ENCODE measurements around the gene KLHL2. TPM values are rescaled to one million over a fixed set of nuclear protein-coding genes. Genes with fewer than 3 reads are reported as not detected.
"Not testable (repeated sequence)": the region's sequence is repeated elsewhere in the genome, so short reads cannot be mapped to it uniquely, and the experiment has no call there.

Gene KLHL2
- polyA plus RNA-seq, 4 donors, result 18.4 to 25.5 (median 20.4) TPM

DNA sequence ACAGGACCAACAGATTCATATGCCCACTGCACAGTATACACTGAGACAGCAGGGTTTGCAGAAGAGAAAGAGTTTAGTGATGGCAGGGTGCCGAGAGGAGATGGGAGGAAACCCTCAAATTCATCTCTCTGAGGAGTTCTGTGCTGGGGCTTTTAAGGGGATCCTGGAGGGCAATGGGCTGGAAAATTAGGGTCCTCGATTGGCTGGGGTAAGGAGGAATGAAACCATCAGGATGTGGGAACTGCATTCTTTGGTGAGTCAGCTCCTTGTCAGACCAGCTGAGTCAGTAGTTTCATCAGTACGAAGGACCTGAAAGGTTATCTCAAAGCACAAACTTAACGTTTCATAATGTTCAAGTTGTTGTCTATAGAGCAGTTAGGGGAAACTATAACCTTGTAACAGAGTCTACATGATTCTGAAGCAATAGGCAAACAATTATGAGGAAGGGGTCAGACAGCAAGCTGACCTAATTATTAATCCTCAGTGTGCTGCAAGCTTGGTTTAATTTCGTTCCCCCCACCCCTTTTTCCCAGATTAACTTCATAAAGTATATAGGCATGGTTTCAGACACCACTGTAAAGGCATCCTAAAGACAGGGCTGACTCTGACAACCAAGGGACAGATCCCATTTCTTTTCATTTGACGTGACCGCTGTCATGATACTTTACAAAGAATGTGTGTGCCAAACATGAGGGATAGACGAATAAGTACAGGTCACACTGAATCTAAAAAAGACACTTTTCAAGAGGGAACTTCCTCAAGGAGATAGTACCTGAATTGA lies 118.6 kb downstream of the KLHL2 start:
- no peak for DNase-seq (ENCODE audit: low read depth in 4 of 4, low spot score in 2 of 4)

DNA sequence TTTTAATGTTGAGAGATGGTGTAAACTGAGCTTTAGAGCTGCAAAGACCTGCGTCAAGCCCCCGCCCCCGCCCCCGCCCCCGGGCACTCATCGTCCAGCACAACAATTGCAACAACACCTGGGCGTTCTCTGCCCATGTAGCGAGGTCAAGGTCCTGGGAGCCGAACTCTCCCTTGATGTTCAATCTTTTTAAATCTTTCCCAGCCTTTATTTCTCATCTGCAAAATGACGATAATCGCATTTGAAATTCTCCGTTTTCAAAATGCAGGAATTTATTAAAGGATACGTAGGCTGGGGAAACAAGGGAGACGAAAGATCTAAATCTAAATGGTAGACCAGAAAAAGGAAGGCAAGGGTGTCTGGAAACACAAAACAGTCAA lies 119.5 kb downstream of the KLHL2 start:
- peak in 2 of 4 donors; percentile 40 to 83 for DNase-seq (ENCODE audit: low read depth in 4 of 4, low spot score in 2 of 4)

DNA sequence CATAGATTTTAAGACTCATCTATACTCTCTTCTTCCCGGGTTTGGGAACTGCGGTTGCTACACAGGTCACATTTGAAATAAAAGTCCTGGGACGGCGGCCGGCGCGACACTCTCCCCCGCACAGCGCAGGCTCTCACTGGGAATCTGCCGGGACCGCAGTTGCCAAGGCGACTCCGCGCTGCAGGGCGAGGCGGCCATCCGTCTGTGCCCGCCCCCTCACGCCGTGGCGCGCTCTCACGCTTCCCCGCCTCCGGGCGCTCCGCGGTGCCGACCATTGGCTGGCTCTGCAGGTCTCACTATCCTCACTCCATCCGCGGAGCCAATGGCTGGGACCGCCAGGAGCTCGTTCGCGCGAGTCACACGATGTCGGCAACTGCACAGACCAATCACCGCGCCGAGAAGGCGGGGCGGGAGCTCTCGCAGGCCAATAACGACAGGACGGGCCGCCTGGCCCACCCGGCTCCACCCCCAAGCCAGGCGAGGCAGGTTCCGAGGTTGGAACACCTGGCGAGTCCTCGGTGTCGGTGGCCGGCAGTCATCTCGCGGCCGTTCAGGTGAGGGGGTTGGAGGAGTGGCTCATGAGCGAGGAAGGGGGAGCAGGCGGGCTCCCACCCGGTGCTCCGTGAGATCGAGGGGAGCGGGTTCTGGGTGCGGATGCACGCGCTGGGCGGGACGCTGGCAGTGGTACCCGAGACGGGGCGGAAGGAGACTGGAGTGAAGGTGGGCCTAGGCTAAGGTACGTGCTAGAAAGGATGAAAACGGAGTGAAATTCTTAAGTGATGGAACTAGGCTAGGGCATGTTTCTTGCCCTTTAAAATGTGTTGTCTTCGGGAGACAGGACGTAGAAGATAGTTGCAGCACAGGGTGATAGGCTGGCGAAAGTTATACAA lies 120.1 kb downstream of the KLHL2 start, which contains the start of gene MSMO1:
MSMO1 (plus strand) TSS at position 459 of the 890 bp plus-strand sequence. CDS start 5,702 bp downstream, outside the sequence.
- DNase-seq (ENCODE audit: low read depth in 4 of 4, low spot score in 2 of 4), result peak; percentile 93 to 98 (median 95)

DNA sequence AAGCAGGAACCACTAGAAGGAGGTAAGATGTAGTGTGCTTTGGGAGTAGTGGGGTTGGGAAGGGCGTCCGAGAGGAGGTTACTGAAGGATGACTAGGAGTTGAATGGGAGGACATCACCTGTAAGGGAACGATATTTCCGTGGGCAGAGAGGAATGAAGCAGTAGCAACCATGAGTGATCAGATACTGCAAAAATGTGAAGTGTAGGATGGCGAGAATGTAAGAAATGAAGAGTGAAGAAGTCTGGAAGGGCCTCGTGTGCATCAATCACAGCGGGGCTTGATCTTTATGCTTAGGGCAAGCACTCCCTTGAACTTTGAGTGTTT lies 120.7 kb downstream of the KLHL2 start:
- peak in 1 of 4 donors; percentile 38 for DNase-seq (ENCODE audit: low read depth in 4 of 4, low spot score in 2 of 4)

DNA sequence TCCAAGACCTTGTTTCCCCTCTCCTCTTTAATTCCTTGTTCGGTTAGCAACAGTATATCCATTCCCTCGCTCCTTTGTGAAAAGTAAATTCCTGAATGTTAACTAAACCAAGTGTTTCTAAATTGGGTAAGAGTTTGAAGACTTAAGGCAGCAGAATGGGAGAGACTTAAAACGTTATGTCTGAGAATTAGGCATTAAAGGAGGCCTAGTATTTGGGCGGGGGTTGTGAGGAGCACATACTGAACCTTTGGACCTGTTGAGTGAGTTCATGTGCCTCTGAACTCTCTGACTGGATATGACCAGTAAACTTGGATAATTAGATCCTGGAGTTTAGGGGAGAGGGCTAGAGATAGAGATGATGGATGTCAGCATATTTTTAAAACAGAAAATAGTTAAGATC lies 121.3 kb downstream of the KLHL2 start:
- no peak for DNase-seq (ENCODE audit: low read depth in 4 of 4, low spot score in 2 of 4)

DNA sequence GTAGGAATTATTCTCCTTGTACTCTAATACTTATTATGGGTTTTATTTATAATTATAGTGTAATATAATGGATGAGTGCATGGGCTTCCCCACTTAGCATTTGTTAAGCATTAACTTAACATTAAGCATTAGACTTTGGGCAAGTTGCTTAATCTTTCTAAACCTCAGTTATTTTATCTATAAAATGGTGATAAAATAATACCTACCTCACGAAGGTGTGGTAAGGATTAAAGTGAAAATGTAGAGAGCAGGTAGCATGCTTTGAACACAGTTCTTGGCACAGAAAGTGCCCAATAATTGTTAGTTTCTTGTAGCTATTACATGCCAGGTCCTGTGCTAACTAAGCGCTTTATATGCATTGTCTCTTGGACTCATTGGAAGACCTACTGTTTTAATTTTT lies 122.7 kb downstream of the KLHL2 start:
- no peak for DNase-seq (ENCODE audit: low read depth in 4 of 4, low spot score in 2 of 4)

DNA sequence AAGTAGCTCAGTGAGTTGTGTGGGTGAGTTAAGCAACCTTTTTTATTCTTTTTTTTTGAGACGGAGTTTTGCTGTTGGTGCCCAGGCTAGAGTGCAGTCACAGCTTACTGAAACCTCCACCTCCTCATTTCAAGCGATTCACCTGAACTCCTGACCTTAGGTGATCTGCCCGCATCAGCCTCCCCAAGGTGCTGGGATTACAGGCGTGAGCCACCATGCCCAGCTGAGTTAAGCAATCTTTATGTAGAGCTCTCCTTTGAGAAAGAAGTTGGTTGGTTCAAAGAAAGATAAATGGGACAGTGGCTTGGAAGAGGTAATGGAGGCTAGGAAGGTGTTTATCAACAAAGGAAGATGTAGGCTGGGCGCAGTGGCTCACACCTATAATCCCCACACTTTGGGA lies 123.3 kb downstream of the KLHL2 start:
- no peak for DNase-seq (ENCODE audit: low read depth in 4 of 4, low spot score in 2 of 4)

DNA sequence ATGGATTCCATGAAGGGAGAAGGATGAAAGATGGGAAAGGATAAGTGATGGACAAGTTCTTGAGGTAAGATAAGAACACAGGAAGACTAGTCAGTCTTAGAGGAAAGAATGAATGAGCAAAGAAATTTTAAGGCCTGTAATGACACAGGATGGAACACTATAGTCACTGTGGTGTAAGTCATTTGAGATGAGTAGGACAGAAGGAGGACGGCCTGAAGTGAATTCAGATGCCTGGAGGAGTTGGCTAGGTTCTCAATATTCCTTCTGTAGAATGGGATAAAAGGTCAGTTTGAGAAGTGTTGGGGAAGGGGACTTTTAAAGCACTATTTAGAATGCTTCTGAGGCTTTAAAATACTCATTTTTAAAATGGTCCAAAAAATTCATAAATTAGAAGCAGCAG lies 124.0 kb downstream of the KLHL2 start:
- no peak for DNase-seq (ENCODE audit: low read depth in 4 of 4, low spot score in 2 of 4)

DNA sequence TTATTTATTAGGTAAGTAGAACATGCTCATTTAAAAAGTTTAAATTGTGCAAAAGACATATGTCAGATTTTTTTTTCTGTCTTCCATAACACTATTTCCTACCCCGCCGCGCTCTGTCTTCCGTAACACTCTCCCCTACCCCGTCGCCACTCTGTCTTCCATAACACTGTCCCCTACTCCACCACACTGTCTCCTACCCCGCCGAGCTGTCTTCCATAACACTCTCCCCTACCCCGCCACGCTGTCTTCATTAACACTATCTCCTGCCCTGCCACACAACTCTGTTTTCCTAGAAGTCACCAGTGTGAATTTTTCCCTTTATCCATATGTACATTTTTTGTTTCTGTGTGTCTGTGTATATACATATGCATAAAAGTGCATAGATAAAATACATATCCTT lies 124.5 kb downstream of the KLHL2 start:
- no peak for DNase-seq (ENCODE audit: low read depth in 4 of 4, low spot score in 2 of 4)

DNA sequence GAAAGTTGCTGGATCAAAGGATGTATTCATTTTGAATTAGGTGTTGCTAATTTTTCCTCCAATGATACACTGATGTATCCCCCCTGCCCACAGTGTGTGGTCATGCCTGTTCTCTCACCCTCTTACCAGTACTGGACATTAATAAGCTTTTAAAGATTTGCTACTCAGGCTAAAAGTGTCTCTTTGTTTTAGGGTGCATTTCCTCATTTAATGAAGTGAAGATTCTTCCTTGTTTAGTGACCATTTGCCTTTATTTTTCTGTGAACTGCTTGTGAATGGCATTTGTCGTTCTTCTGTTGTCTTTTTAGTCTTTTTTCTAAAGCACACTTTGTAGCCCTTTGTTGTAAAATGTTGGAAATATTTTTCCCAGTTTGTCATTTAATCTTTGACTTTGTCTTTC lies 125.1 kb downstream of the KLHL2 start:
- DNase-seq (ENCODE audit: low read depth in 4 of 4, low spot score in 2 of 4), result no peak

DNA sequence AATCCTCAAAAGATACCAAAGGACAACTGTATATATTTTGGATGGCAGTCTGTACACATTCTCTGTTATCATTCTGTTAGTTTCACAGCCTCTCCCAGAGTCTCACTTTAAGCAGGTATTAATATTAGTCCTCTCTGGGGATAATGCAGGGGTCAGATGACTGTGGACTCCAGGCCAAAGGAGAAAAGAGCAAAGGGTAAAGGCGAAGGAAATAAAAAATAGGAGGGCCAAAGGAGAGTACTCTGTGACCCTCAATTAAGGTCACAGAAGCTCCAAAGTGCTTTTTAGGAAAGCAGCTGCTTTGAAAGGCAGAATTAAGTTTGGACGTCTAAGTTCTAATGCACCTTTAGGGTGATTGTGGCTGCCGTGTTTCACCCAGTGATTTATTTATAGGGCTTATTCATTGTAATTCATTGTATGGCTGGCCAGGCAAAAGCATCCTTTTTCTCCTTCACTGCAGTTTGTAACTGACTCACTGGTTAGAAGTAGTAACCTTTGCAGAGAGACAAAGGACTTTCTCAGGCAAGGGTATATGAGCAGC lies 127.9 kb downstream of the KLHL2 start:
- no peak for DNase-seq (ENCODE audit: low read depth in 4 of 4, low spot score in 2 of 4)

DNA sequence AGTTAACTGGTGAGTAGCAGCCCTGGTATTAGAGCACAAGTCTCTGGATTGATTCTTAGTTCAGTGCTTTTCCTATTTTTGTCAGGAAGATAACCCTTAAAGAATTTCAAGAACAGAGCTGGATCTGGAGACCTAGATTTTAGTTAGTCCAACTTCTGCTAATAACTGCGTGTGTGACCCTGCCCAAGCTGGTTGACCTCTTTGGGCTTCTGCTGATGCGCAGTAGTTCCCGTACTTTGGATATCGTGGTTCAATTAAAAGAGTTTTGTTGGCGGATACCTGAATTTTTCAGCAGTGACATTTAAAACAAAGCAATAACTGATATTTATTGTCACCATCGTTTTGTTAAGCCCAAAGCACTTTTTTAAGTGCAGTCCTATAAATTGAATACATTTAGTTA lies 129.4 kb downstream of the KLHL2 start:
- no peak for DNase-seq (ENCODE audit: low read depth in 4 of 4, low spot score in 2 of 4)

DNA sequence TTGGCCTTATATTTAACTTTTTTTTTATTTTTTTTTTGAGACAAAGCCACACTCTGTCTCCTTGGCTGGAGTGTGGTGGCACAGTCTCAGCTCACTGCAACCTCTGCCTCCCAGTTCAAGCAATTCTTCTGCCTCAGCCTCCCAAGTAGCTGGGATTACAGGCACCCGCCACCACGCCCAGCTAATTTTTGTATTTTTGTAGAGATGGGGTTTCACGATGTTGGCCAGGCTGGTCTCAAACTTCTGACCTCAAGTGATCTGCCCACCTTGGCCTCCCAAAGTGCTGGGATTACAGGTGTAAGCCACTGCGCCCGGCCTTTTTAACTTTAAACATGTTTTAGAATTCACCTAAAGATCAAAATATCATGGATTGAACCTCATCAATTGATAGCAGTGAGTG lies 135.0 kb downstream of the KLHL2 start:
- DNase-seq (ENCODE audit: low read depth in 4 of 4, low spot score in 2 of 4), result not testable (repeated sequence)

DNA sequence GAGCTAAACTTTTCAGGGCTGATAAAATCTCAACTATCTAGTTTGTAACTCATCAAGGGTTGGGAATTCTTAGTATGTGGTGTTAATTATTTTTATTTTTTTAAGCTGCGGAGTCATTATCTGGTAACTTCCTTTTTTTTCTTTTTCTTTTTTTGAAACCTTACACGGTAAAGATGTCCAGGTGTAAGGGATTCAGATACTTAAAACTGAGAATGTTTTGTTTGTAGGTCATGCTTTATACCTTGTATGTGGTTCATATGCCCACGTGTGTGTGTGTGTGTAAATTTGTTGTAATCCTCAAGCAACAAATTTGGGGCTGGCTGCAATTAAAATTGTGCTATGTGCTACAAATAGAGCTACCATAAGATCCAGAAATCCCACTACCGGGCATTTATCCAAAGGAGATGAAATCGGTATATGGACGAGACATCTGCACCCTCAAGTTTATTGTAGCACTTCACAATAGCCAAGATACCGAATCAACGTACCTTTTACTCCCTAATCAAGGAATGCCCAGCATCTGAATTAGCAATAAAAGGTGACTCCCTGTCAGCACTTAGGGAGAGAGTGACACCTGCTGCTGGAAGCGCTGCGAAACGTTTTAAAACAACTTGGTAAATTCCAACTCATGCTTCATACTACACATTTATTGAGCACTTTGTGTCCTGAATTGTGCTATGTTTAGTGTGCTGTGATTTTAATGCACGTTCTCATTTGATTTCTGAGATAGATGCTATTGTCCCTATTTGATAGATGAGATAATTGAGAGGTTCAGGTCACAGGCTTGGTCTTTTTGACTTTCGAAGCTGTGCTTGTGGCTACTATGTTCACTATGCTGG lies 136.2 kb downstream of the KLHL2 start:
- DNase-seq (ENCODE audit: low read depth in 4 of 4, low spot score in 2 of 4), result no peak

DNA sequence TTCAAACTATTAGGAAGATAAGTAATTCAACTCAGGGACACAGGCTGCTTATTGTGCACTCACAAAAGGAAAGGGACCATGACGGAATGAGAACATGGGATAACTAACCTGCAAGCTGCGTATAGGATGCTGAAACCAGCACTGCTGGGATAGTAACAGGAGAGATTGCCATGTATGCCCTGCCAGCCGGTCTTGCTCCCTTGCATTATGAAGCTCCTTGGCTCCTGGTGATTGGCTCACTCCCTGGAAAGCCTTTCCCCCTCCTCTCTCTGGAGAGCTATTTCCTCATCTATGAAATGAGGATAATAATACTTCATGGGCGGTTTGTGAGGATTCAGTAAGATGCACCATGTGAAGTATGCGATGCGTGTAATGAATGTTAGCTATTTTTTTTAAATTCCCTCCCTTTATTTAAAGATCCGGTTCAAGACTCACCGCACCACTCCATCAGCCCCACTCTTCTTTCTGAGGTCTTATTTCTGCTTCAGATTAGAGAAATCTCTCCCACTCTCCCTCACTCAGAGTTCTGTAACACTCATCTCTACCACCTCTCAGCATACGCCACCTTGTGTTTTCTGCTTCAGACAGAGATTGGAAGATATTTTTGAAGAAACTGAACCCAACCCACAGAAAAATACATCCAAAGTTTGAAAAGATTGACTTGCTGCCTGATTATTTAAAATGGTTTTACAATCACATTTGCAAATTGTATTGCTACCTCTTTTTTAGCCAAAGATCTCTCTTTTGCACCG lies 138.5 kb downstream of the KLHL2 start:
- DNase-seq (ENCODE audit: low read depth in 4 of 4, low spot score in 2 of 4), result no peak

DNA sequence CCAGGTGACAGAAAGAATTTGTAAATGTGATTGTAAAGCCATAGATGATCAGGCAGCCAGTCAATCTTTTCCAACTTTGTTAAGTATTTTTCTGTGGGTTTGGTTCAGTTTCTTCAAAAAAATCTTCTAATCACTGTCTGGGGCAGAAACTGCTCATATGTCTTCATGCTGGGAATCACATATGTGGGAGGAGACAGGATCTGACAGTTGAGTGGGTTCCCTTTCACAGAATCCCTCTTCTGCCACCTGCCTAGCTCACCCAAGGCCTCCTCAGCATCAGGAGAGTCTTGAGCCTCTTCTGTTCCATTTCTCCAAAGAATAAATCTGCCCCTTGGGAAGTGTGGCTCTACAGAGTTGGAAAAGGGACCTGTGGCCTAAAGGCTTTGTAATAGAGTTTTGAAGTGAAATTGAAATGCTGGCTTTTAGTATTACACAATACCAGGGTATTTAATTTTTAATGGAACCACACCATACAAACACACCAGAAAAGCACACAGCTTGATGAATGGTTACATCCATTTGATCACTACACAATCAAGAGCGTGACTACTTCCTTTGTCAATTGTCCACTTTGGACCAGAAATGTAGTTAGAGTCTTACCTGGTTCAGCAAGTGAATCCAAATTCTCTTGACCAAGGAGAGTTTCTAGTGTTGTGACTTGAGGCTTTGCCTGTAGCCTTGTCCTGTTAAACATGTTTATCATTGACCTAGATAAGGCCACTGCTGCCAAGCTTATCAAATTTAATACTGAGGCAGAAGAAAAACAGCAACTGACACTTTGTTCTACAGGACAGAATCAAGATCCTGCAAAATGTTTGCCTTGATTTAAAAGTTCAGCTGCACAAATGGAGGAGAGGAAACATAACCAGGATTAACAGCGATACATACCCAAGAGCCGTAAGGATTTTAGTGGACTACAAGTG lies 140.5 kb downstream of the KLHL2 start:
- no peak for DNase-seq (ENCODE audit: low read depth in 4 of 4, low spot score in 2 of 4)

DNA sequence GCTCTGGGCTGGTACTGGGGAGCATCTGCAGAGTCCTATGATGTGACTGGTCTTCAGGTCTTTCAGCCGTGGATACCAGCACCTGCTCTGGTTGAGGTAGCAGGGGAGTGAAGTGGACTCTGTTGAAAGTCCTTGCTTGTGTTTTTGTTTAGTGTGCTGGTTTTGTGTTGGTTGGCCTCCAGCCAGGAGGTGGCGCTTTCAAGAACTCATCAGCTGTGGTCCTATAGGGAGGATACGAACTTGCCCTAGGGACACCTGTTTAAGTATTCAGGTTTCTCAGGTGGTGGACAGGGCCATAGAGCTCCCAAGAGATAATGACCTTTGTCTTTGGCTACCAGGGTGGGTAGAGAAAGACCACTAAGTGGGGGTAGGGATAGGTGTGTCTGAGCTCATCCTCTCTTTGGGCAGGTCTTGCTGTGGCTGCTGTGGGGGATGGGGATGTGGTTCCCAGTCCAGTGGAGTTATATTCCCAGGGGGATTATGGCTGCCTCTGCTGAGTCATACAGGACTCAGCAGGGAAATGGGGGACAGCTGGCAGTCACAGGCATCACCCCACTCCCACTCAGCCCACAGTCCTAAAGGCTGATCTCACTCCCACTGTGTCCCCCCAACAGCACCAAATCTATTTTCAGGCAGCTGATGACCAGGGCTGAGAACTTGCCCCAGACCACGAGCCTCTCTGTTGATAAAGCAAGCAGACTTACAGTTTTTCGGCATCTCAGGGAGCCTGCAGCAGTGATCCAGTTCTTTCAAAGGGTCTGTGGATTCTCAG lies 144.2 kb downstream of the KLHL2 start:
- DNase-seq (ENCODE audit: low read depth in 4 of 4, low spot score in 2 of 4), result no peak

DNA sequence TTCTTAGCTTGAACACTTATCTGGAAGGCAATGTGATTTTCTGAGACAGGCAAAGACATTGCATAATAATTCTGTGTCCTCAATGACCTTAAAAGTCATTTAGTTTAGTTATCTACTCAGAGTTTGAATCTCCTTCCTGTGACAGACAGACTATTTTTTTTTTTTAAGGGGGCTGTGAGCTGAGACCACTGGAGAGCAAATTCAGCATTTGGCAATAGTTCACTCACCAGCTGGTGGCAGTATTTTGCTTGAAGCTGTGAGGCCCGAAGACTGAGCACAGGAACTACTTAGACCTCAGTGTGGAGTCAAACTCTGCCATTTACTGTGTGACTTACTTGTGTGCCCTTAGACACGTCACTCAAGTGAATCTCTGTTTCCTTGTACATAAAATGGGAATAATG lies 148.5 kb downstream of the KLHL2 start:
- DNase-seq (ENCODE audit: low read depth in 4 of 4, low spot score in 2 of 4), result no peak
